Bronchial epithelial cell (primary cell): Measurements from ENCODE around the gene SEC14L5. TPM values are rescaled to one million over a fixed set of nuclear protein-coding genes. Genes with fewer than 3 reads are reported as not detected.

ENCODE experiments used
- DNase-seq: peaks from one replicate; pipeline ENCODE4 v3.0.0-alpha.2; 2010; ENCODE audit warnings: low read depth
- FAIRE-seq: peaks from 2 replicates; lab custom pipeline; 2011; peaks lifted over from hg19 to GRCh38; lab: Jason Lieb, UNC
- H3K27me3 ChIP-seq: 2 replicates; pipeline ENCODE4 v1.5.1; 2011; ENCODE audit warnings: low read length; ENCODE audit not compliant: control insufficient read depth, insufficient read depth
- H3K36me3 ChIP-seq: 2 replicates; pipeline ENCODE4 v1.5.1; 2011; ENCODE audit warnings: low read length; ENCODE audit not compliant: control insufficient read depth, insufficient read depth
- H3K4me3 ChIP-seq: 2 replicates; pipeline ENCODE4 v1.5.1; 2011; ENCODE audit warnings: mild to moderate bottlenecking, low read depth, low read length, control low read depth
- total RNA-seq: library from RNA; depleted of rRNA; stranded (reverse); fragments of >200 nt; gene quantifications from 2 replicates; pipeline ENCODE4 v1.2.1, GENCODE V29; 2014
- TF ChIP-seq, protein P1 (sequence below): IDR thresholded peaks from 2 replicates; pipeline ENCODE4 v1.5.1; 2011; ENCODE audit warnings: mild to moderate bottlenecking, moderate library complexity, low read length, control low read depth, inconsistent platforms; ENCODE audit not compliant: insufficient read depth, severe bottlenecking

Gene SEC14L5
- total RNA-seq, 1 donor from 2014 or later: under 0.01 TPM

DNA sequence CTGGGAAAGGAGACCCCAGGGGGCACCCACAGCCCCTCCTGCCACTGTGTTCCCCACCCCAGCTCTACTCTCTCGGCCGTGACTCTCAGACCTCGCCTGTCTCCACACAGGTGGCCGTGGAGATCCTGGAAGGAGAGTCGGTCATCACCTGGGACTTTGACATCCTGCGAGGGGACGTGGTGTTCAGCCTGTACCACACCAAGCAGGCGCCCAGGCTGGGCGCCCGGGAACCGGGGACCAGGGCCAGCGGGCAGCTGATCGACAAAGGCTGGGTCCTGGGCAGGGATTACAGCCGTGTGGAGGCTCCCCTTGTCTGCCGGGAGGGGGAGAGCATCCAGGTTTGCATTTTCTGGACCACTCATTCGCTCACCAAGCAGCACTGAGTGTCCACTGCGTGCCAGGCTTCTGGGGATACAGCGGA lies 50.2 kb downstream of the SEC14L5 start:
- FAIRE-seq (no peak), DNase-seq (no peak)
- Histone ChIP-seq H3K4me3 (no peak overlapping the region), H3K36me3 (no peaks in the 10 kb centered on the region), H3K27me3 (peaks cover 4% of the 10 kb centered on the region)
- TF ChIP-seq, protein P1, sequence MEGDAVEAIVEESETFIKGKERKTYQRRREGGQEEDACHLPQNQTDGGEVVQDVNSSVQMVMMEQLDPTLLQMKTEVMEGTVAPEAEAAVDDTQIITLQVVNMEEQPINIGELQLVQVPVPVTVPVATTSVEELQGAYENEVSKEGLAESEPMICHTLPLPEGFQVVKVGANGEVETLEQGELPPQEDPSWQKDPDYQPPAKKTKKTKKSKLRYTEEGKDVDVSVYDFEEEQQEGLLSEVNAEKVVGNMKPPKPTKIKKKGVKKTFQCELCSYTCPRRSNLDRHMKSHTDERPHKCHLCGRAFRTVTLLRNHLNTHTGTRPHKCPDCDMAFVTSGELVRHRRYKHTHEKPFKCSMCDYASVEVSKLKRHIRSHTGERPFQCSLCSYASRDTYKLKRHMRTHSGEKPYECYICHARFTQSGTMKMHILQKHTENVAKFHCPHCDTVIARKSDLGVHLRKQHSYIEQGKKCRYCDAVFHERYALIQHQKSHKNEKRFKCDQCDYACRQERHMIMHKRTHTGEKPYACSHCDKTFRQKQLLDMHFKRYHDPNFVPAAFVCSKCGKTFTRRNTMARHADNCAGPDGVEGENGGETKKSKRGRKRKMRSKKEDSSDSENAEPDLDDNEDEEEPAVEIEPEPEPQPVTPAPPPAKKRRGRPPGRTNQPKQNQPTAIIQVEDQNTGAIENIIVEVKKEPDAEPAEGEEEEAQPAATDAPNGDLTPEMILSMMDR: no peak

DNA sequence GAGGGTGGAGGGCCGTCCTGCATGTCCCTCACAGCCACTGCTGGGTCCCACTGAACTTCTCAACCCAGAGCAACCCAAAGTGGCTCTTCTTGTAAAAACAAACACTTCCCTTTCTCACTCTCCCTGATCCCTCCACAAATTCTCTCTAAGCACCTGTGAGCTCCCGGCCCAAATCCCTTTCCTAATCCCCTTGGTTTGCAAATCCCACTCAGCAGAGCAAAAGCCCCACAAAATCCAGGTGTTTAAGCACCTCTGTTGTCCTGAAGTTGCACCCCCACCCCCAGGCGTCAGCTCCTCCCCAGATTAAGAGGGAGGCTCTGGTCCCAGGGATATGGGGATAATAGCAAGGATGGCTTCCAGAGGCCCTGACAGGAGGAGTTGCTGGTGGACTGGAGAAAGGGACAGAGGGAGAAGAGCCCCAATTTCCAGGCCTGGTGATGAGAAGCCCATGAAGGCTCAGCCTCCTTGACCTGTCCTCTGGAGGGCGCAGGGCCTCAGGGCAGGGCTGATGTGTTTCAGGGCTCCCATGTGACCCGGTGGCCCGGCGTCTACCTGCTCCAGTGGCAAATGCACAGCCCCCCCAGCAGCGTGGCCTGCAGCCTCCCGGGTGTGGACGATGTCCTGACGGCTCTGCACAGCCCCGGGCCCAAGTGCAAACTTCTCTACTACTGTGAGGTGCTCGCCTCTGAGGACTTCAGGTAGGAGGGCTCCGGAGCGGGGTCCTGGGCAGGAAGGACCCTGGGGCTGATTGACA lies 52.6 kb downstream of the SEC14L5 start:
- no peak for FAIRE-seq
- TF ChIP-seq, protein P1: no peak

DNA sequence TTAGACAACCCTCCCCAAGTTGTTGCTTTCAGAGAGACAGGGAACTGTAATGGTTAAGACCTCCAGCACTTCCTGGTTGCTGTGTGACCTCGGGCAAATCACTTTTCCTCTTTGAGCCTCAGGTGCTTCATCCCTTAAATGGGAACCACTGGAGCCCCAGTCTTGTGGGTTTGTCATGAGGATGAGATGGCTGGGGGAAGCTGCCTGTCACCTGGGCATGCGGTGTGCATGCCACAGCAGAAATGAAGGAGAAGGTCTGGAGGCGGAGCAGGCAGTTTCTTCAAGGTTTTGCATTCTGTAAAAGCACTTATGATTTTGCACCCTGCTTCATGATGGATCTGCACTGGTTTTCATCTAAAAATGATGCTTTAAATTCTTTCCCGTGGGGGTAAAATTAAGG lies 53.5 kb downstream of the SEC14L5 start:
- H3K27me3 ChIP-seq: peaks cover 4% of the 10 kb centered on the region
- DNase-seq (no peak), FAIRE-seq (no peak)
- H3K36me3 ChIP-seq: no peaks in the 10 kb centered on the region
- no peak overlapping the region for H3K4me3 ChIP-seq
- TF ChIP-seq, protein P1: no peak

More for the DNA sequence above, 52.6 kb downstream of the SEC14L5 start:
- H3K36me3 ChIP-seq: no peaks in the 10 kb centered on the region
- peaks cover 4% of the 10 kb centered on the region for H3K27me3 ChIP-seq
- no peak overlapping the region for H3K4me3 ChIP-seq
- no peak for DNase-seq

DNA sequence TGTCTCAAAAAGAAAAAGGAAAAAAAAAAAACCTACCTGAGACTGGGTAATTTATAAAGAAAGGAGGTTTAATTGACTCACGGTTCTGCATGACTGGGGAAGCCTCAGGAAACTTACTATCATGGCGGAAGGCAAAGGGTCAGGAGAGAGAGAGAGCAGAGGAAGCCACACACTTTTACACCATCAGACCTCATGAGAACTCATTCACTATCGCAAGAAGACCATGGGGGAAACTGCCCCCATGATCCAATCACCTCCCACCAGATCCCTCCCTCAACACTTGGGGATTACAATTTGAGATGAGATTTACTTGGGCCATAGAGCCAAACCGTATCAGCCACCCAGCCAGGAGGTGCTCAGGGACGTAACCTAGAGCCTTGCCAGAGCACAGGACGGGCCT lies 54.8 kb downstream of the SEC14L5 start:
- Histone ChIP-seq H3K27me3 (peaks cover 4% of the 10 kb centered on the region), H3K4me3 (no peak overlapping the region), H3K36me3 (no peaks in the 10 kb centered on the region)
- DNase-seq (no peak), FAIRE-seq (no peak)
- TF ChIP-seq, protein P1: no peak

DNA sequence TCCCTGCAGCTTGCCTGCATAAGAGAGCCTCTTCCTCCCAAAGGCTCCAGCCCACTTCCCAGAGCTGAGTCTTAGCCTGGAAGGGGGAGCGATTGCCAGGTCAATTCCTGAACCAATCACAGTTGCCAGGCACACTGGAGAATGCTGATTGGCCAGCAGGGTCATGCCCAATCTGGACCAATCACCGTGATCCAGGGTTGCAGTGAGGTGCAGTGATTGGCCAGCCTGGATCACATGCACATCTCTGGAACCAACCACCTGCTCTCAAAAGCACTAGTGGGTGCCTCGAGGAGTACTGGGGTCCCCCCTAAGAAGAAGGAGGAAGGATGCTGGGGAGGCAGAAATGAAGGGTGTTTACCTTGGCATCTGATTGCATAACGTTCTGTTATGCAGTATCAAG lies 57.2 kb downstream of the SEC14L5 start:
- H3K4me3 ChIP-seq: no peak overlapping the region
- H3K36me3 ChIP-seq: no peaks in the 10 kb centered on the region
- TF ChIP-seq, protein P1: no peak
- DNase-seq: no peak
- H3K27me3 ChIP-seq: peaks cover 4% of the 10 kb centered on the region
- FAIRE-seq: no peak
